ENCODE results near the gene FNDC5.

DNA sequence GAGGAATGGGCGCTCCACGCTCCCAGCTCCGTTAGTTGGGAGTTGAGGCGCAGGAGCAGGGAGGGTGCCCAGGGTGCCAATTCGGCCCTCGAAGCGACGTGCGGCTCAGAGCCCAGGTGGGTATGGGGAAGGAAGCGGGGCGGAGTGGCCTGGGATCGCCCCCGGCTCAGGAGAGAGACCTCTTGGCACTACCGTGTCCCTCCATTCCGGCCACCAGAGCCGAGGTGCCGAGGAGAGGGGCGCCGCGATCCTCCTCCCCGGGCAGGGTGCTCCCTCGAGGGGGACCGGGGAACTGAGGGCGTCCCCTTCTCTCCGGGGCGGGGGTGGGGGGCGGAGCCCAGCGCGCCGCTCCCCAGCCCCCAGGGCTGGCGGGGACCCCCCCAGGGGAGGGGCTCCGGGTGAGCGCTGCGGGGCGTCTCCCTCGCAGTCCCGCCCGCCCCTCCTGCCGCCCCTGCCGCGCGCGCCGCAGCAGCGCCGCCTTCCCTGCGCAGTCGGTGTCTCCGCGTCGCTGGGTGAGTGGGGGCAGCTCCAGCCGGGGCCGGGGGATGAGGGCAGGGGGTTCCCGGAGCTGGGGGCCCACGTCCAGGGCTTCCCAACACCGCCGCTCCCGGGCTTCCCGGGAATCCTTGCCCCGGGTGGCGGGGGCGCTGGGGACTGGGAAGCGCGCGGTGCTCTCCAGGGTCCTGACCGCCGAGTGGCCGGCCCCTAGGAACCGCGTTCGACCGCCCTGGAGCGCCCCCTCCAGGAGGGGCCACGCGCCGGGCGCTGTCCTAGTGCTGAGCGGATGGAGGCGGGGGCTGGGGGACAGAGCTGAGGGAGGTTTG, 15.5 kb upstream of the FNDC5 start, which contains the start of gene HPCA:
- TF ChIP-seq, protein P1, sequence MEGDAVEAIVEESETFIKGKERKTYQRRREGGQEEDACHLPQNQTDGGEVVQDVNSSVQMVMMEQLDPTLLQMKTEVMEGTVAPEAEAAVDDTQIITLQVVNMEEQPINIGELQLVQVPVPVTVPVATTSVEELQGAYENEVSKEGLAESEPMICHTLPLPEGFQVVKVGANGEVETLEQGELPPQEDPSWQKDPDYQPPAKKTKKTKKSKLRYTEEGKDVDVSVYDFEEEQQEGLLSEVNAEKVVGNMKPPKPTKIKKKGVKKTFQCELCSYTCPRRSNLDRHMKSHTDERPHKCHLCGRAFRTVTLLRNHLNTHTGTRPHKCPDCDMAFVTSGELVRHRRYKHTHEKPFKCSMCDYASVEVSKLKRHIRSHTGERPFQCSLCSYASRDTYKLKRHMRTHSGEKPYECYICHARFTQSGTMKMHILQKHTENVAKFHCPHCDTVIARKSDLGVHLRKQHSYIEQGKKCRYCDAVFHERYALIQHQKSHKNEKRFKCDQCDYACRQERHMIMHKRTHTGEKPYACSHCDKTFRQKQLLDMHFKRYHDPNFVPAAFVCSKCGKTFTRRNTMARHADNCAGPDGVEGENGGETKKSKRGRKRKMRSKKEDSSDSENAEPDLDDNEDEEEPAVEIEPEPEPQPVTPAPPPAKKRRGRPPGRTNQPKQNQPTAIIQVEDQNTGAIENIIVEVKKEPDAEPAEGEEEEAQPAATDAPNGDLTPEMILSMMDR (IDR thresholded peaks at IDR 0.05), result peak; percentile 36
- TF ChIP-seq, protein P2, sequence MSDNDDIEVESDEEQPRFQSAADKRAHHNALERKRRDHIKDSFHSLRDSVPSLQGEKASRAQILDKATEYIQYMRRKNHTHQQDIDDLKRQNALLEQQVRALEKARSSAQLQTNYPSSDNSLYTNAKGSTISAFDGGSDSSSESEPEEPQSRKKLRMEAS (IDR thresholded peaks at IDR 0.05), result no peak
- TF ChIP-seq EP300 (IDR thresholded peaks at IDR 0.05) (no peak), SMC3 (IDR thresholded peaks at IDR 0.05) (0 out of 3 replicates have a peak, but pooled peaks have one; percentile 12), CBX2 (IDR thresholded peaks at IDR 0.05; ENCODE audit: borderline replicate concordance, low read depth) (no peak), KDM5A (IDR thresholded peaks at IDR 0.05) (no peak)
